GM12872 (cell line): ENCODE data around the gene NKRF.

Experiments used
- TF ChIP-seq, protein P1 (sequence below): IDR thresholded peaks from 3 replicates; pipeline ENCODE4 v1.5.1; 2011; ENCODE audit warnings: low read depth, mild to moderate bottlenecking, low read length, moderate library complexity; ENCODE audit not compliant: insufficient read depth

Gene NKRF

DNA sequence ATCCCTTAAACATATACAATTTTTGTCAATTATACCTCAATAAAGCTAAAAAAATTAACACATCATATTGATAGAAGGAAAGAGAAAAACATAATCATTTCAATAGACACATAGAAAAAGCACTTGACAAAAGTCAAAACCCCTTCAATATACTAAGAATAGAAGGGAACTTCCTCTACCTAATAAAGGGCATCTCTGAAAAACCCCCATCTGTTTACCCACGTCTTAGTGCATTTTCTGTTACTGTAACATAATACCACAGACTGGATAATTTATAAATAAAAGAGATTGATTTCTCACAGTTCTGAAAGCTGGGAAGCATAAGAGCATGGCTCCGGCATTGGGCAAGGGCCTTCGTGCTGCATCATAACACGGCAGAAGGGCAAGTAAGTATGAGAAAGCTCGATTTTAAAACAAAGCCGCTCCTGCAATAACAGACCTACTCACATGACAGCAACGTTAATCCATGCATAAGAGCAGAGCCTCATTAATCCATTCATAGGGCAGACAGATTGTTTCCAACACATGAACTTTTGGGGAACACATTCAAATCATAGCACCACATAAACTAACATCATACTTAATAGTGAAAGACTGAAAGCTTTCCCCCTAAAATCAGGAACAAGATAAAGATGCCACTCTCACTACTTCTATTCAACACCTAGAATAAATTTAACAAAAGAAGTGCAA, 56.8 kb downstream of the NKRF start:
- TF ChIP-seq, protein P1, sequence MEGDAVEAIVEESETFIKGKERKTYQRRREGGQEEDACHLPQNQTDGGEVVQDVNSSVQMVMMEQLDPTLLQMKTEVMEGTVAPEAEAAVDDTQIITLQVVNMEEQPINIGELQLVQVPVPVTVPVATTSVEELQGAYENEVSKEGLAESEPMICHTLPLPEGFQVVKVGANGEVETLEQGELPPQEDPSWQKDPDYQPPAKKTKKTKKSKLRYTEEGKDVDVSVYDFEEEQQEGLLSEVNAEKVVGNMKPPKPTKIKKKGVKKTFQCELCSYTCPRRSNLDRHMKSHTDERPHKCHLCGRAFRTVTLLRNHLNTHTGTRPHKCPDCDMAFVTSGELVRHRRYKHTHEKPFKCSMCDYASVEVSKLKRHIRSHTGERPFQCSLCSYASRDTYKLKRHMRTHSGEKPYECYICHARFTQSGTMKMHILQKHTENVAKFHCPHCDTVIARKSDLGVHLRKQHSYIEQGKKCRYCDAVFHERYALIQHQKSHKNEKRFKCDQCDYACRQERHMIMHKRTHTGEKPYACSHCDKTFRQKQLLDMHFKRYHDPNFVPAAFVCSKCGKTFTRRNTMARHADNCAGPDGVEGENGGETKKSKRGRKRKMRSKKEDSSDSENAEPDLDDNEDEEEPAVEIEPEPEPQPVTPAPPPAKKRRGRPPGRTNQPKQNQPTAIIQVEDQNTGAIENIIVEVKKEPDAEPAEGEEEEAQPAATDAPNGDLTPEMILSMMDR = no peak

DNA sequence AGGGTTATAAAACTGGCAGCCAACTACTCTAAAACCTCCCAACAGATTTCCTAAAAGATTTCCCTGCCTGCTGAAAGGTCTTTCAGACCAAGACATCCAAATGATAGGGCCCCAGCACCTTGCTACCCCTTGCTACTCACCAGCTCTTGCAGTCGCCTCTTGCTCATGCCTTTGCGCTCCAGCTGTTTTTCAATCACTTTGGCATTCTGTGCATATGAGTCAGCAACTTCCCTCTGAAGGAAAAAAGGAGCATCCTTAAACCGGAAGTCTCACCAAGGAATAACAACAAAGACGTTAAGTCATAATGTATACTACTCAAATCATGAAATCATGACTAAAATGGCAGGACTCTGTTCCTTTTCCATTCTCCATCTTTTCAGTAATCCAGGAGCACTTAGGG, 65.0 kb downstream of the NKRF start:
- TF ChIP-seq, protein P1 = no peak

DNA sequence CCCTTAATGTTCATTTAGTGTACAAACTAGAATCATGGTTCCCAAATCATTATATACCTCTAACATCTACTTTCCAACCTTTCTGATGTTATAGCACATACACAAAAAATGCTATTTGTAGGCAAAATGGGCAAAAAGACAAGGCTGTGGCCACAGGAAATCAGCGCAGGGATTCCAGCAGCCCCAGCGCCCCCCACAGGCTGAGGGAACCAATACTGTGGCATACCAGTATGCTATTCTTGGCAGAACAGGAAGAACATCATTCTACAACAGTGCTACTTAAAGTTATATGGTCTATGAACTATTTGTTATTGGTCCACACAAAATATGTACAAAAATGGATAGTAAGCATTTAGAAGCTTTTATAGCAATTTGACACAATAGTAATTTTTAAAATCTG, 66.4 kb downstream of the NKRF start:
- TF ChIP-seq, protein P1 = no peak
